Measurements from ENCODE around the gene LZTFL1.

- TF ChIP-seq POLR2AphosphoS5 (IDR thresholded peaks at IDR 0.05) (no peak), CTCF (IDR thresholded peaks at IDR 0.05) (no peak)
These were observed 46.0 kb upstream of the LZTFL1 start for GRCh38 chr3:45887759-45888511.
